ENCODE results near the gene TIAM2.
"Not testable (repeated sequence)": the region's sequence is repeated elsewhere in the genome, so short reads cannot be mapped to it uniquely, and the experiment has no call there.

The TIAM2 gene

DNA sequence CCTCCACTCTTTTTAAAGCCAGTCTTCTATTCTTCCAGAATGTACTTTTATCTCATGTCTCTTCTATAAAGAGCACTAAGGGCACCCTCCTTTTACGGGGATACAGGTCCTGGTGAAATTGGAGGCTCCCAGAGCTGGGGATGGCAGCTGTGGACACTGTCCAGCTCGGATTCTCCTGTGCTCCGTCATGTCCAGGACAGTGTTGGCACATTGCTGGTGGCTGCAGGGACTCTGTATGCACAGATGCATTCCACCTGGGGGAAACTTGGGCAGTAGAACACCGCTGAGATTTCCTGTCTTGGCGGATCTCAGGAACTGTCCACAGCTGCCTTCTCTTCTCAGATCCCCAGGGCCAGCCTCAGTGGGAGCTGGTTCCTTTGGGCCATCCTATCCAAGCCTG is 212.1 kb downstream of the TIAM2 start:
- no peak for DNase-seq

DNA sequence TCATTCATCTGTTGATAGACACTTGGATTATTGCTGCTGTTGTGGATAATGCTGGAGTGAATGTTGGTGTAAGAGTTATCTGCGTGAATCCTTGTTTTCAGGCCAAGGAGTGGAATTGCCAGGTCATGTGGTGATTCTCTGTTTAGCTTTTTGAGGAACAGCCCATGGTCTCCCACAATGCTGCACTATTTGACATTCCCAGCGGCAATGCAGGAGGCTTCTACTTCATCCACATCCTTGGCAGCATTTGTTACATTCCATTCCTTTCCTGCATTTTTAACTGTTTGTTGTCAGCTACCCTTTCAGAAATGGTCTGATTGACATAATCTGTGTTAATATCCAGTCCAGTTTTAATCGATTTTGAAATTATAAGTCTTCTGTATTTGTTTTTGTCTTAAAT is 217.0 kb downstream of the TIAM2 start:
- DNase-seq: no peak

GRCh38 chr6:155212616-155213380 is 217.7 kb downstream of the TIAM2 start:
- DNase-seq: no peak

GRCh38 chr6:155213611-155214372 is 218.7 kb downstream of the TIAM2 start:
- DNase-seq: no peak

DNA sequence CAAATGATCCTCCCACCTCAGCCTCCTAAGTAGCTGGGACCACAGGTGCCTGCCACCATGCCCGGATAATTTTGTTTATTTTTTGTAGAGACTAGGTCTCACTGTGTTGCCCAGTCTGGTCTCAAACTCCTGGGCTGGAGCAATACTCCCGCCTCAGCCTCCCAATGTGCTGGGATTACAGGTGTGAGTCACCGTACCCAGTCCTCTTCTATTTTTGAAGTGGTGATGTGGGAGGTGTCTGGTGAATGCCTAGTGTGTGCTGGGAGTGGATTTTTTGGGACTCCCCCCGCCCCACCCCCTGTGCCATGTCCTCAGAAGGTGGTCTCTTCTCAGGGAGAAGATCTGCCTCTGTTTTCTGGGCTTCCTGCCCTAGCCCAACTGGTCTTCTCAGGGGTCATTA is 220.8 kb downstream of the TIAM2 start:
- no peak for DNase-seq

DNA sequence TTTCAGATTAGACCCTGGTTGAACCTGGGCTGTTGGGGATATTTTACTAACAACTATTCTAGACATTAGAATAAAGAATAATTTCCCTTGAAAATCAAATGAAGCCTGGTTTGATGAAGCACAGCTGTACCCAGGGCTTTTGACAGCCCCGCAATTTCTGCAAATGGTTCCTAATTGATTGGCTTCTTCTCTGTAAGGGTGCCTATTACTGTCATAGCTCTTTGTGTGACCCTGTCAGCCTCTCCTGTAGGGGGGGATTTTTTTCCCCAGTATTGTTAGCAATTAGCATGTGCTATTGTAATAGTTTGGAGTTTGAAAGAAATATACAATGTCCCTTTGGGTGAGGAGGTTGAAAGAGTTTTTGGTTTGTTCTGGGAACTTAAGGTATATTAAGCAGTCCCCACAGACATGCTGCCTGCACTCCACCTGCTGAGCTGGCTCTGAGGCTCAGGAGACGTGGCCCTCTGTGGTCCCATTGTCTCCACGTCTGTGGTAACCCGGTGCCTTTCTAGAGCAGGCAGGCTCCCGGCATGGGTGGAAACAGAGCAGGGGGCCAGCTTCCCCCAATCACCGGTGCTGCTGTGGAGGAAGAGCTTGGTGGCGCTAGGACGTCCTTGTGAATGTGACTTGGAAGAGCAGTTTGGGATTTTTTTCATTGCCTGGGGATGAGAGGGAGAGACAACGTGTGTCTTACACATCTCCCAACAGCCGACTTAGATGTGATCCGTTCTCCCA is 221.4 kb downstream of the TIAM2 start:
- DNase-seq: no peak

GRCh38 chr6:155218711-155219110 is 223.6 kb downstream of the TIAM2 start:
- DNase-seq: not testable (repeated sequence)

GRCh38 chr6:155219299-155219698 is 224.2 kb downstream of the TIAM2 start:
- DNase-seq: no peak

- peak; percentile 14 to 34 (median 23) for DNase-seq
Observed at GRCh38 chr6:155219858-155220301, 224.8 kb downstream of the TIAM2 start.

GRCh38 chr6:155221086-155221485 is 226.0 kb downstream of the TIAM2 start:
- DNase-seq: peak; percentile 78 to 89 (median 83)

DNA sequence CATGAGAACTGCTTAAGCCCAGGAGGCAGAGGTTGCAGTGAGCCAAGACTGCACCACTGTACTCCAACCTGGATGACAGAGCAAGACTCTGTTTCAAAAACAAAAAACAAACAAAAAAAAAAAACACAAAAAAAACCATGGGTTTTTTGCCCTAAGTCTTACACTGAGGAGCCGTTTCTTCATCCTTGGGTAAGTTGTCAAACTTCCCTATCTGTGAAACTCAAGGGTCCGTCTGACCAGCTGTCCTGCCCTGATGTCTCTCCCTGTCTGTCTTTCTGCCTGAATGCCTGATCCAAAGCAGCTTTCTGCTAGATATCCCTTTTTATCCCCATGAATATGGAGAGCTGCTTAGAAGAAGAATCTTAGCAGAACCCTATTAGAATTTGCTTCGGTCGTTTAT is 227.4 kb downstream of the TIAM2 start:
- peak; percentile 16 to 62 (median 56) for DNase-seq

- peak; percentile 67 to 88 (median 80) for DNase-seq
Observed at GRCh38 chr6:155223646-155224451, 228.7 kb downstream of the TIAM2 start.

DNA sequence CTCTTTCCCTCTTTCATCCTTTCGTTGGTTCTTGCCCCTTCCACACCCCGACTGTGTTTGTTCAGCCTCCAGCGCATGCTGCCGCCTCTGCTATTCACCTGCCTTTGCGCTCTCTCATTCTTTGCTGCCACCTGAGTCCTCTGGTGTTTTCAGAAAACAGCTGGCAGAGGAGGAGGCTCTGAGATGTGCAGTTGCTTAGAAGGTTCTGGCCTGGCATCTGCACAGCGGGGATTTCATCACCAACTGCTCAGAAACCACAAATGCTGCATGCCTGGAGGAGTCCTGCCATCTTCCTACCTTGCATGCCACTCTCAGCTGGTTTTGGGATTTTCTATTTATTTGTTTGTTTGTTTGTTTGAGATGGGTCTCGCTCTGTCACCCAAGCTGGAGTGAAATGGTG is 229.5 kb downstream of the TIAM2 start:
- peak; percentile 10 to 31 (median 20) for DNase-seq

- DNase-seq: no peak
Observed at GRCh38 chr6:155227046-155227445, 231.9 kb downstream of the TIAM2 start.

DNA sequence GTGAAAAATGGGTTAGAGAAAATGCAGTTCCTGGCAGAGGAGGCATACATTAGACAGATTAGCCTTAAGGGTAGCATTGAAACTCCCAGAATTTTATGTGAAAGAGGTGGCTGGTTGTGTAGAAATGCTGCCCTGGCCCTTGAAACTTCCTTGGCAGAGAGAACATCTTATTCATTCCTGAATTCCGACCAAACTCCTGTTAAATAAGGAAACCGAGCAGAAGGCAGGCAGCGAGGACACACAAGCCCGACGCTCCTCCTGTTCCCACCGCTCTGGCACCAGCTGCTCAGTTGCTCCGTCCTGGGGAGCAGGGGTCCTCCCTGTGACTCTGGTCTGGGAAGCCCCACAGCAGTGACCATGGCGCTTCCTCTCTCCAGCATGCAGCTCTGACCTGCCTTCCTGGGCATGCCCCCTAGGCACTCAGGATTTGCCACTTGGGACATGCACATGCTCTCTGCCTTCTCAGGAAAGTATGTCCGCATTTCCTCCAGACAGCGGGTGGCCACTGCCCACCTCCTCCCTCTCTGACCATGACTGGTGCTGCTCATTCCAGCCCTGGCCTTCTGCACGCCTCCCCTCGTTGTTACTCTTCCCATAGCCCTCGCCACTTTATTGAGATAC is 233.5 kb downstream of the TIAM2 start:
- no peak for DNase-seq

- not testable (repeated sequence) for DNase-seq
Observed at GRCh38 chr6:155230975-155231374, 235.9 kb downstream of the TIAM2 start.

DNA sequence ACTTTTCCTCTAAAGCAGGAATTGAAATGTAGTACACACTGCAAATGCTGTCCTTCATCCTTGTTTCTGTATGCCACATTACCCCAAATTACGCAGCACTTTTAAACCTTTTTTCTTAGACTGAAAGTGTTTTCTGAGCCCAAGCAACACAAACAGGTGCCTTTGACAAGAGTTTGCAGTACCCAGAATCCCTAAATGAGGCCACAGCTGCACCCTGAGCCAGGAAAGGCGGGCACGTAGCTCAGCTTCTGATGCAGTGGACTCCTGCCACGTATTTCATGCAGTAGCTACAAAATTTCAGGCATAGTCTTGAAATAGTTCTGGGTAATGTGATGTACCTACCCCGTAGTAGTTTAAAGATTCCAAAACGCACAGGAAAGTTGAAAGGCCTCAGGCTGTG is 237.7 kb downstream of the TIAM2 start:
- no peak for DNase-seq

- DNase-seq: no peak
Observed at GRCh38 chr6:155234167-155234566, 239.1 kb downstream of the TIAM2 start.

GRCh38 chr6:155234687-155235086 is 239.6 kb downstream of the TIAM2 start:
- DNase-seq: no peak

- DNase-seq: no peak
Observed at GRCh38 chr6:155235087-155235486, 240.0 kb downstream of the TIAM2 start.

GRCh38 chr6:155237613-155238012 is 242.5 kb downstream of the TIAM2 start:
- no peak for DNase-seq
